ENCODE results near the gene MYORG.

MYORG gene

DNA sequence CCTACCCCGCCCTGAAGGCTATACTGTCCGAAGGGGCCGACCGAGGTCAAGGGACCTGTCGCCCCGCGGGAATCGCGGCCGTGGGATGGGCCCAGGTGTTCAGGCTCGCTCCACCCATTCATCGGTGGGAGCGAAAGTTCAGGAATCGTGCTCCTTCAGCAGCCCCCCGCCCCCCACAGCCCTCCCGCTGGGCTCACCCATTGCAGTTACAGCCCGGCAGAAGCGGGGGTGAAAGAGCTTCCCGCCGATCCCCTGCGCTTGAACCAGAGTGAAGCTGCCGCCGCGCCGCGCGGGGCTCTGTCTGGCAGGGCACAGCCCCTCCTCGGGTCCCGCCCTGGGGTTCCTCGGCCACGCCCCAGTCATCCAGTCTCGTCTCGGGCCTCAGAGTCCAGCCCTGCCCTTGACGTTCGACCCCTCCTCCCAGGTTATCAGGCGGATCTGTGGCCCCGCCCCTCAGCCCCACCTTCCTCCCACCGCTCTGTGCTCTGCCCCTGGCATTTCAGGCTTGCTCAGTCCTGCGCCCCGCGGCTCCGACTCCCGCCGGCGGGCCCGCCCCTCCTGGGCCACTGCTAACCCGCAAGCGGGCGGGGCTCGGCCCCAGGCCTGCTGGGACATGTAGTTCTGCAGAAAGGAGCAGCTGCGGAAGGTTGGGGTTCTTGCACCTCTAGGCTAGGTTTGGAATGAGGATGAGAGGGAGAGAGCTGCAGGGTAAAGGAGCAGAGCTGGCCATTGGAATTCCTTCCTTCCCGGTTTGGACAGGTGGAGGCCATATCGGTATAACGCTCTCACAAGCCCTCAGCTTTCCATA lies at the start of gene MYORG:
TSS of gene MYORG (minus strand) at position 303 of the 808 bp plus-strand sequence. CDS start 3,955 bp downstream, outside the sequence.
- DNase-seq (ENCODE audit: low spot score), result peak; percentile 91

DNA sequence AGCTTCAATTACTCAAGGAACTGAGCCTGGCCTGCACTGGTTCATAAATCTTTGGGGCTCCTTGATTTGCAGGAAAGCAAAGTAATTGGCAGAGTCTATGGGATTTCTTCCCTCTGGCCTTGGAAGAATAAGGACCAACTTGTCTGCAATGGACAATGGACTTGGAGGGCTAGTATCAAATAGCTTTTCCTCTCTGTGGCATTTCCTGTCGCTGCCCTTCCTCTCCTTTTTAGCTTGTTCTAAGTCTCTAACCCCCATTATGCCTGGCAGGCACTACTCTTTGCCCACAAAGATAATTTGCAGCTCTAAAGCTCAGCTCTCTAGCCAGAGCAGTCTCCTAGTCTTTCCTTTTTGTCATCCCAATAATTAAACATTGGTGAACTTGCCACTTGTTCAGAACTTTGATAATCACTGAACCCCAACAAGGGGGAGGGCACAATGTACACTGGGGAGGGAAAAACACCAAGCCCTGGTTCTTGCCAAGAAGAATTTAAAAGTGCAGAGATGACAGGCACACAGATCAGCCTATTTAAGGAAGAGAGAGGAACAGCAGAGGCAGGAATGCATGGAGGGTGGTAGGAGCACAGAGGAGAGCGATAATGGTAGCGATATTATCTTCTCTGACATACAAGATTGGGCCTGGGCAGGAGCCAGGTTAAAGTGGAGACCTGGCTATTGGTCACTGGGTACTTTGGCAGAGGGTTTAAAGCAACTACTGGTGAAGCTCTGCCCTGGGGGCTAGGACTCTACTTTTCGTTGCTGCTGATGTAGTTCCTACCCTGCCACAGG lies 43.2 kb upstream of the MYORG start:
- DNase-seq (ENCODE audit: low spot score), result no peak

DNA sequence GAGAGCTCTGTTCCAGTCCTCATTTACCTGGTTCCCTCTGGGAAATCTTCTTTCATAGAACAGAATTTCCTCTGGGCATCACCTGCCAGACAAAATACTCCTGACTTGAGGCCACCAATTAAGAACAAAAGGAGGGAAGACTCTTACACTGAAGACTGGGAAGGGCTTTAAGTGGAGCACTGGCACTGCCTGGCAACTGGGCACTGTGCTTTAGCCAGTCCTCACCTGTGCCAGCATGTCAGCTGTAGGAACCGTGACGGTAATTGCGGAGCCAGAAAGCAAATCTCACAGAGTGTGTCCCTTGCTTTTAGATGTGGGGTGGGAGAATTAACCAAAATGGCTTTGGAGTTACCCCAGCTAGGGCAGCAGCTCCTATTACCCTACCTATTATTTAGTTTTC lies 41.0 kb upstream of the MYORG start:
- no peak for DNase-seq (ENCODE audit: low spot score)

DNA sequence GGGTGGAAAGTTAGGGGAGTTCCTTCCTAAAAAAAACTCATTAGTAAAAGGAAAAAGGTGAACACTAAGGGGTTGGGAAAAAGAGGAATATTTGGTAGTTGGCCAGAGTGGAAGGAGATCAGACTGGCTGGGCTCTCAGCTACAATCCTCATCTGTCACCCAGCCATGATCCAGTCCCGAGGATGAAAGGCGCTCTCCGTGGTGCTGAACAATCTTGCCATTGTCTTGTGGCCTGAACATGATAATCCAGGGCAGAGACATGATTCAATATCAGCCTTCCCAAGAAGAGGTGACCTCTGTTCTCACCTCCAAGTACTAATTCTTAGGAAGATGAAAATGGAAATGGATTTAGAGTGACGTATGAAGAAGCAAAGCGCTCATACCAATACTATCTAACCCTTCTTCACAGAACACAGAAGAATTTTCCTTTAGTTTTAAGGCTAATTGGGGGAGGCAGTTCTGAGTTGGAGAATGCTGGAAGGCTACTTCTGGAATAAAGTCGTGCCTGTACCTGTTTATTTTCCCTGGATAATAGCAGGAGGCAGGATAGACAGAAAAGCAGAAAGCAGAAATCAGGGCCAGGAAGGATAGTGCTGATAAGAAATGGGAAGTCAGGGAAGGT lies 36.6 kb upstream of the MYORG start:
- DNase-seq (ENCODE audit: low spot score), result peak; percentile 79

DNA sequence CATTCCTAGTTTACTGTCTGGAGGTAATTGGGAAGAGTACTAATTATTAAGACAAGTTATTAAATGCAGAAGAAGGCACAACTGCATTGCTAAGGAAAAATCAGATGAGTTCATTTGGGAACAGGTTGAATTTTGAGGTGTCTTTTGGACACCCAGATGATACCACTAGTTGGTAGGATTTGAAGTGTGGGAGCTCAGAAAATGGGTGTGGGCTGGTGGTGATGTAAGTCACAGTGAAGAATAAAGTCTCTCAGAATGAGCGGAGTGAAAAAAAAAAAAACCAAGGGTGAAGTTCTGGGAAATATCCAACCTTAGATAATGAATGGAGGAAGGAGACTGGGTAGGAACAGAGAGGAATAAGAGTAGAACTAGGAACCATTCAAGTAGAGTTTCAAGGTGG lies 35.6 kb upstream of the MYORG start:
- DNase-seq (ENCODE audit: low spot score), result no peak

DNA sequence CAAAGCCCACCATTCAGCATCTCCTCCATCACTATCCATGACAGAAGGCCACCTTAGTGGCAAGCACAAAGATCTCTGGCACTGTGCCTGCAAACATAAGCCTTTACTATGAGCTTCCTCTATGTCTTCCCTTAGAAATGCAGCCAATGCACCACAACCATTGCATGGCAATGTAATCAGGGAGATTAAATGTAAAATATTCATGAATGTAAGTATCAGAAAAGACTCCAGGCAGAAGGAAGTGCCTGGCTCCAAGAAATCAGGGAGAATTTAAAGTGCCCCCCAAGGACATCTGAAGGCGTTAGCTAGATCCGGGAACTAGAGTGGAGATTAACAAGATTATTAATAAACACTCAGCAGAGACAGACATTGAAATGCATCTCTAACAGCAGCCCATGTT lies 32.5 kb upstream of the MYORG start:
- DNase-seq (ENCODE audit: low spot score), result no peak

DNA sequence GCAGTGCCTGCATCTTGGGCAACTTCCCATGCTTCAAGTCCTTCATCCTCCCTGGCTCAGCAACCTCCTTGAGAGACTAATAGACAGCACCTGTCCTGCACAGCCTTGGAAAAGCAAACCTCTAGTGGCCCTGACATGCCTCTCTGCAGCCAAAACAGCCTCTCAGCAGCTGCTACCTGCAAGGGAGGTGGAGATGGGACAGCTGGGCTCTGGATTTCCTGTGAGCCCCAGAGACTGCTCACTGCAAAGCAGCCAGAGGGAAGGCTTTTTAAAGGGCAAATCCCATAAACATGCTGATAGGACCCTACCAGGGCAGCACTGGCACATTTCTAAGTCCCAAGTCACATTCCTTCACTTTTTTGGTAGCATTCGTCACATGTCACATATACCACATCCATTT lies 31.5 kb upstream of the MYORG start:
- DNase-seq (ENCODE audit: low spot score), result no peak

DNA sequence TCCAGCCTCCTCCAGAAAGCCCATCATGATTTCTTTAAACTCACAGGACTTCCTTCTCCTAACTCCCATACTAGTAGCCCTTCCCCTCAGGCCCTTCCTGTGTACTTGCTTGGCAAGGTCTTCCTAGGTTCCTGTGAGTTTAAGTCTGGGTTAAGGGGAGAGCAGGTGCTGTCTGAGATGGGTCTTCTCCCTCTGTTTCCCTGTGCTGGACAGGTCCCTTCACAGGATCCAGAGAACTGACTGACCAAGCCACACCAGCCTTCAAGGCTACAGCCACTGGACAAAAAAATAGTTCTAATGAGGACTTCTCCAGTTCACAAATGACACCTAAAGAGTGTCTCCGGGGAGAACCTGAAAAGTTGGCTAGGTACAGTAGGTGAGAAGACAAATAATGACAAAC lies 29.5 kb upstream of the MYORG start:
- DNase-seq (ENCODE audit: low spot score), result no peak

DNA sequence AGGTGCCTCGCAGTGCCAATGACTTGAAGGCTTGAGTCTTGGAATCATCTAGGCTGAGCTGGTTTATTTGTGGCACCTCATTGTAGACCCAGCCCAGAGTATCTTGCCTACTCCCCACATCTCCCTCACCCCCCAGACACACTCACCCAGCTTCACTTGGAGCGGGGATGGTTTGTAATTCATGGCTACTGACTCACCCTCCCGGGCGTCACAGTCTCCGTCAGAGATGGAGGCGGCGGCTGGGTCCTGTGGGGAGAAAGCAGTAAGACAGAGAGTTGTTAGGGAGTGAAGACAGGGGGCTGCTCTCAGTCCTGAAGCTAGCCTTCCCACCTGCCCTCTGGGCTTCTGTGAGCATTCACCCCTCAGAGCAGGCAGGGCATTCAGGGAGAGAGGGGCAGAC lies 29.0 kb upstream of the MYORG start:
- DNase-seq (ENCODE audit: low spot score), result no peak

DNA sequence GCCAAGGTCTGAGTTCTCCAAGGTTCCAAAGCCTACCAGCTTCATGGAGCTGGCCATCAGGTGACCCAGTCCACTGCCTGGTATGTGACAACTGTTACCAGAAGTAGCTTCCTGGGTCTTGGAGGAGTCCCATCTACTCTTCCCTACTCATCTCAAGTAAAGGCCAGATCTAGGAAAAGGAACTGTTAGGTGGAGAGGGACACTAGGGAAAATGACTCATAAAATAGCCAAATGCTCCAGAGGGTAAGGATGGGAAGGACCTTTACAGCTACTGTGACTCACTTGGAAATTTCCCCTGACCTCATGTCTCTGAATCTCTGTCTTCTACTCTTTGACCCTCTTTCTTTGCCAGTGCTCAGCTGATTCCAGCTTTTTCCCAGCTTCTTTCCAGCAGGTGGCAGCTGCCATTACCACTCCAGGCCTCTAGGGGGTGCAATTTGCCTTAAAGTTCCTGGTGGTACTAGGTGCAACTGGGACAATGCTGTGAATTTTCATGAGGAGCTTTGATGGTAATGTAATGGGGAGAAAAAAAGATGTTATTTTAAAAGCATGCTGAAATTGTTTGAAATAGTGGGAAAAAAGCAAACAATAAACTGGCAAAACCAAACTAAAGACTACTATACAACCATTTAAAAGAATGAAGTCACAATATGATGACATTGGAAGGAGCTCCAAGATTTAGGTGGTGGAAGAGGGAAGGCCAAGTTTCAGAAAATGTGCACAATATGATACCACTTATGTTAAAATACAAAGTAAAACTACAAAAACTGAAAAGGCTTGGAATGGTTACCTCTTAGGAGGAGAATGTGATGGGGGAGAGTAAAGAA lies 27.1 kb upstream of the MYORG start:
- DNase-seq (ENCODE audit: low spot score), result peak; percentile 75

DNA sequence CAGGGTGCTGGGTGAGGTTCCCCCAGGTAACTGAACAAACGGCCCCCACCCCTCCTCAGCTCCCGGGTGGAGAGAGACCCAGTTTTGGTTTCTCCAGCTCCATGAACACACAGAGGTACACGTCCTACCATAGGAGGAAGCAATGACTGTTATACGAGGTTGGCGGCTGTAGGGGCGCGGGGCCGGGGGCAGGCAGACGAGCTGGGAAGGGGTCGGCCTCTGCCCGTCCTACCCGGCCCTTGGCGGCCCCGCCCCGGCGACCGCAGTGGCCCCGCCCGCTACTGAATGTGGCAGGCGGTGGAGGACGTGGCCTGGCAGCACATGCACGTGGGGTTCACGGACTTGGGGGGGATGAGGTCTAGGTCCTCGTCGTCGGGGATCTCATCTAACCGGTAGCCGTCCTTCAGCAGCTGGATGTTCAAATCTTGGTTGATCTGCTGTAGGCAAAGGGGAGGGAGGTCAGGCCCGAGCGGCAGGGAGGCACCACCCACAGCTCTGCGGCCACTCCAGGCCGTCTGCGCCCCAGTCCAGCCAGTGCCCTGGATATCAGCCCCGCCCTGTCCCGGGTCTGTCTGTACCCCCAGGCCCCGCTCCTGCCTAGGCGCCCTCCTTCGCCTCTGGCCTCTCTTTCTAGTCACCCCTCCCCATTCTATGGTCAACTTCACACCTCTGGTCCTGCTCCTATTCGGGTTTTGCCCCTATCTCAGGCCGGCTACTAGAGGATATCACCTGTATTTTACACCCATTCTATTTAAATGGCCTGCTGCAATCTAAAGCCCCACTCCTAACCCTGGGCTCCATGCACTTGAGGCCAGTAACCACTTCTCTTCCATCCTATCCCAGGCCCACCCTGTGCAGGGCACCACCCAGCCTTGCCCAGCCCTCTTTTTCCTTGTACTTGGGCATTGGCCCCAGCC lies 24.2 kb upstream of the MYORG start:
- DNase-seq (ENCODE audit: low spot score), result no peak

DNA sequence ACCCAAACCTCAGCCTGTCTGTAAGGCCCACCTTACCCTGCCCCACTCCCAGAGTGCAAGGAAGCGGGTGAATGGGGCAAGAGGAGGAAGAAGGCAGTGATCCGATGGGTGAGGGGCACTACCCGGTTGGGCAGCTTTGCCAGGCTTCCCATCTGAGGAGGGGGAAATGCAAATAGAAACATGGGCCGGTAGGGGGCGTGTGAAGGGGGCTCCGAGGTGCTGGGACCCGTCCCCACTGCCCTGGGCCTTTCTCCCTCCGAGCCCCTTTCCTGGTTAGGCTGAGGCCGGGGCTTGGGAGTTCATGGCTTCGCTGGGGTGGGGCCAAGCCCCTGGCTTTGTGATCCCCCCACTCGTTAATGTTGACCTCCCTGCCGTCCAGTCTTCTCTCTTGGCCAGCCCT lies 23.6 kb upstream of the MYORG start:
- no peak for DNase-seq (ENCODE audit: low spot score)

DNA sequence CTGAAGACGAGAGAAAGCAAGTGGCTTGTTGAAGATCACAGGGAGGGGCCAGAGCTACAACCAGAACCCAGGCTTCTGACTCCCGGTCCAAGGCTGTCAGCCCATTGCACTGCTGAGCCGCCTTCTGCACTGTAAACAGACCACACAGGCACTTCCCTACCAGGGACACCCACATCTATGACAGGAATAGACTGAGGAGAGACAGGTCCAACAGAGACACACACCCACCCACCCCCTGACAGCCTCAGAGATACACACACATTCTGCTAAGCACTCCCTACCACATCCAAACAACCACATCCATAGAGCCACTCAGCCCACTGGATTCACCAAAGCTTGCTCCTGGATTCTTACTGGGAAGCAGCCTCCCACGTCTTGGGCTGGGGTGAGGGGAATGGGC lies 23.0 kb upstream of the MYORG start:
- DNase-seq (ENCODE audit: low spot score), result no peak

DNA sequence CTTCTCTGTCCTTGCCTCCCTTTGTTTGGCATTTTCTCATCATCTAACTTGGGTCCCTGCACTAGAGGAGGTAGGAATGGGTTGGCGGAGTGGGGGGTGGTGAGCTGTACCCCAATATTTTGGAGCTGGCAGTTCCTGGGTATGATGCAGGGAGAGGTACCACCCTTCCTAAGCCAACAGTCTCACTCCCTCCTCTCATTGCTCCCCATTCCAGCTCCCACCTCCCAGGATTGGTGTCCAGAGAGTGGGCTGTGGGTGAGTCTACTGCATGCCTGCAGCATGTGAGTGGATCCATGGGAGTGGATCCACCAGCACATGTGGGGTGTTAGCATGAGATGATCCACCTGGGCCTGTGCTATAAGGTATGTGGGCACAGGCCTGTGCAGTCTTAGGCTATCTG lies 22.2 kb upstream of the MYORG start:
- peak; percentile 22 for DNase-seq (ENCODE audit: low spot score)

DNA sequence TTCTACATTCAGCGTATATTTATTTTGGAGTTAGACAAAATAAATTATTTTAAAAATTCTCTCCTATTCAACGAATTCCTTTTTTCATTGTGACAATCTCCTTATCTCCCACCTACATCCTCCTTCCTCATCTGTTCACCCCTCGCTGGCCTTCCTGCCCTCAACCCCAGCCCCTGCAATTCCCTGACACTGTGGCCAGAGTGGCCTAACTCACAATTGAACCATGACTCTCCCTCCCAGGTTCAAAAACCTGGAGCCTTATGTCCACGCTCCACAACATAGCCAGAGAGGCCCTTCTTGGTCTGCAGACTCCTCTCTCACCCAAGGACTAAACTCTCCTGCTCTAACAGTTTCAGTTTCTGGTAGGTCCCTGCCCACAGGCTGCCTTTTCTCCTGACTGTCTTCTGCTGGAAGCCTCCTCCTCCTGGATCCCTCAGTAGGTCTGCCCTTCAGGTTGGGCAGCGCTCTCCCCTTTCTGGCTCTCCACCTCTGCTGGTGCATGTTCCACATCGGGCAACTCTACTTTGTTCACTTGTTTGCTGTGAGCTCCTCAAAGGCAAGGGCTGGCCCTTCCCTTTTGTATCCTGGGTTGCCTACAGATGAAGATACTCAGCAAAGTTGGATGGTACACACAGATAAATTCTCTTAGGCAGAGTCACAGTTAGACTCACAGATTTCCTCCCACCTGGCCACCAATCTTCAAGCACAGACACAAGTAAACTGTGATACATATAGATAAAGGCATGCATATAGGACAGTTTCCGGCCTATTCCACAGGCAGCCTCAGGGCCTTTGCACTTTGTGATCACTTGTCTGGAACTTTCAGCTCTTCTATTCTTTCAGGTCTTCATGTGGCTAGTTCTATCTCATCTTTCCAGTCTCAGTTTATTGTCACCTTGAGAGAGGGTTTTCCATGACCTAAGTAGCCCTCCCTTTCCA lies 19.8 kb upstream of the MYORG start:
- peak; percentile 20 for DNase-seq (ENCODE audit: low spot score)

DNA sequence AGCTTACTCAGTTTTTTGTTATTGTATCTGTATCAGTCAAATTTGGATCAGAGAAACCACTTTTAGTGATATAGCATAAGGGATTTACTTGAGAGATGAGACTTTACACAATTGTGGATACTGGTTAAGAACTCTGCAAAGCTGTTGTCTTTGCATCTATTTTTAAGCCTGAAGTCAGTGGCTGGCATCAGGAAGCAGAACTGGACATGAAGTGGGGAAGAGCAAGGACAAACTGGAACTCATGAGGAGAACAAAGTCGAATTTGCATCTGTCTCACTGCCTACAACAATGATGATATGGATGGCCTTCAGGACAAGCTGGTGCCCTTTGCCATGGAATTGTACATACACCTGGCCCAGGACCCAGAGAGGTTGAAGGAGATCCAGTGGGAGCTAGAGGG lies 15.8 kb upstream of the MYORG start:
- DNase-seq (ENCODE audit: low spot score), result no peak

DNA sequence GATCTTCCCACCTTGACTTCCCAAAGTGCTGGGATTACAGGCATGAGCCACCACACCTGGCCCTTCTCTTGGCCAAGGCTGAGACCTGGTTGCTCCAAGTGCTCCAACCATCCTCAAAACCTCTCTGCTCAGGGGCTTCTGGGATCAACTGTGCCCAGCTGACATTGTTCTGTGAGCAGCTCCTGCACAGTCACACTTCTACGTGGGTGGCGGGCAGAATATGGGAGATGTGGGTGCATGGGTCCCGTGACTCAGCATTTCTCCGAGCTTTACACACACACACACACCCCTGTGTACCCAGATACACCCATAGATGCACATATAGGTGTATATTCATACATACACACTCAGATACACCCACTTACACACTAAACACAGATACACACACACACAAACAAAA lies 10.5 kb upstream of the MYORG start:
- peak; percentile 8 for DNase-seq (ENCODE audit: low spot score)

DNA sequence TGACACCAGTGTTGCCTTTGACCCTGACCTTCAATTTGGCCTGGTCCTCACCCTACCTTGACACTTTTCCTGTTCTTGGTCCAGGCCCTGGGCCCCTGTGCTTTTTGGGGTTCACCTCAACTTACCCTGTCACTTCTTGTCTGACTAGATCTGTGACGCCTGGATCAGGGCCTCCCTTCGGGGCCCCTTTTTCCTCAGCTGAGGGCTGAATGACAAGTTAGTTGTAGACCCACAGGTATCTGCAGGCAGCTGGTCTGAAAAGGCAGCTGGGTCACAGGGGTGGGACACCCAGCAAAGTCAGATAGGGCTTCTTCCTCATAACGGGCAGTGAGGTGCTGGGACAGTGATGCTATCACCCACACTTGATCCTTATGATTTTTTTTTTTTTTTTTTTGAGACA lies 10.0 kb upstream of the MYORG start:
- peak; percentile 29 for DNase-seq (ENCODE audit: low spot score)

DNA sequence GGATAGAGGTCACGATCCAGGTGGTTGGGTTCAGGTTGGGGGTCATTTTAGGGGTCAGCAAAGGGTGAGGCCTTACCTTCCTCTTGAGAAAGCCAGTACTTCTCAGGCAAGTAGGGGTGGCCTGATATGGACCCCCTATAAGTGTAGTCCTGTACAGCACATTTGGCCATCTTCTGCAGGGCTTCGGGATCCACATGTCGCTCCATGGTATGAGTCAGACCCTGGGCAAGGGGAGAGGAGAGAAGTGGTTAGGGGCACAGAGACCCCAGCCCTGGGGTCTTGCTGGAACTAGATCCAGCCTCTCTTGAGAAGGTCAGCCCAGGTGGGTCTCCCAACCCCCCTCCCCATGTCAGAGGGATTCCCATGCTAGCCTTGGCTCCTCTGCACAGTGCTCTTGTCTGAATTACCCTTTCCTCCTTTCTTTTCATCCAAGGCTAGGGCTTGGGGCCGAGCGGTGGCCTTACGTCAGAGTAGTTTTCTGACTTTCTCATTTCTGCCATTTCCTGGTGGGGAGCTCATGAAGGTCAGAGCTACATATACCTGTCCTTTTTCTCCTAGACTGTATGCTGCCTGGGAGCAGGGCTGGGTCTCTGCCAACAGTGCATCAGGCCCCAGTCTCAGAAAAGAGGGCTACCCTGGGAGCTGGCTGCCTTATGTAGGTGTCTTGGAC lies 9.0 kb upstream of the MYORG start:
- DNase-seq (ENCODE audit: low spot score), result peak; percentile 22
